HEK293T (cell line): Measurements from ENCODE around the gene GCNT1.
"Not testable (repeated sequence)": the region's sequence is repeated elsewhere in the genome, so short reads cannot be mapped to it uniquely, and the experiment has no call there.

Experiments used
- CTCF ChIA-PET: fragments of 350-600 bp; formaldehyde crosslinking; extraction: SDS; loops from one replicate; lab custom pipeline; 2021; ENCODE audit warnings: antibody characterized with exemption, inconsistent platforms; lab: Yijun Ruan, JAX
- POLR2A ChIA-PET: fragments of 350-600 bp; formaldehyde crosslinking; extraction: SDS; loops from one replicate; lab custom pipeline; 2020; ENCODE audit warnings: antibody characterized with exemption, inconsistent platforms; lab: Yijun Ruan, JAX
- DNase-seq: peaks from one replicate; pipeline ENCODE4 v3.0.0; 2012; ENCODE audit warnings: mixed read lengths; ENCODE audit errors: extremely low spot score
- ARNT ChIP-seq: fragments of 450-650 bp; IDR thresholded peaks from 2 replicates; pipeline ENCODE4 v1.6.1; 2017; ENCODE audit warnings: mild to moderate bottlenecking
- BHLHE40 ChIP-seq: fragments of 450-650 bp; IDR thresholded peaks from 2 replicates; pipeline ENCODE4 v1.6.1; 2016; ENCODE audit warnings: mild to moderate bottlenecking, moderate library complexity, borderline replicate concordance
- CTBP1 ChIP-seq: fragments of 450-650 bp; IDR thresholded peaks from 2 replicates; pipeline ENCODE4 v1.6.1; 2016; ENCODE audit warnings: borderline replicate concordance
- ELF4 ChIP-seq: fragments of 450-650 bp; IDR thresholded peaks from 2 replicates; pipeline ENCODE4 v1.6.1; 2017; ENCODE audit warnings: antibody characterized with exemption
- FOXA1 ChIP-seq: fragments of 450-650 bp; IDR thresholded peaks from 2 replicates; pipeline ENCODE4 v1.6.1; 2016; ENCODE audit warnings: mild to moderate bottlenecking
- FOXK2 ChIP-seq: fragments of 450-650 bp; IDR thresholded peaks from 2 replicates; pipeline ENCODE4 v1.6.1; 2016; ENCODE audit warnings: mild to moderate bottlenecking
- FOXM1 ChIP-seq: fragments of 450-650 bp; IDR thresholded peaks from 2 replicates; pipeline ENCODE4 v1.6.1; 2017; ENCODE audit warnings: mild to moderate bottlenecking, borderline replicate concordance
- HDGF ChIP-seq: fragments of 450-650 bp; IDR thresholded peaks from 2 replicates; pipeline ENCODE4 v1.6.1; 2017; ENCODE audit warnings: antibody characterized with exemption, borderline replicate concordance
- L3MBTL2 ChIP-seq: fragments of 450-650 bp; conservative IDR thresholded peaks from 2 replicates; pipeline ENCODE4 v1.6.1; 2016; ENCODE audit warnings: mild to moderate bottlenecking
- LEF1 ChIP-seq: fragments of 450-650 bp; IDR thresholded peaks from 2 replicates; pipeline ENCODE4 v1.6.1; 2017; ENCODE audit warnings: mild to moderate bottlenecking, borderline replicate concordance
- NFRKB ChIP-seq: fragments of 450-650 bp; IDR thresholded peaks from 2 replicates; pipeline ENCODE4 v1.6.1; 2016; ENCODE audit warnings: mild to moderate bottlenecking, moderate library complexity
- SP1 ChIP-seq: fragments of 450-650 bp; IDR thresholded peaks from 2 replicates; pipeline ENCODE4 v1.6.1; 2017
- SUZ12 ChIP-seq: fragments of 450-650 bp; IDR thresholded peaks from 2 replicates; pipeline ENCODE4 v1.6.1; 2016; ENCODE audit warnings: mild to moderate bottlenecking
- TARDBP ChIP-seq: fragments of 450-650 bp; IDR thresholded peaks from 2 replicates; pipeline ENCODE4 v1.6.1; 2016
- ZNF384 ChIP-seq: fragments of 450-650 bp; IDR thresholded peaks from 2 replicates; pipeline ENCODE4 v1.6.1; 2016
- TF ChIP-seq, protein P1 (sequence below): fragments of 450-650 bp; IDR thresholded peaks from 2 replicates; pipeline ENCODE4 v1.6.1; 2016

The GCNT1 gene

DNA sequence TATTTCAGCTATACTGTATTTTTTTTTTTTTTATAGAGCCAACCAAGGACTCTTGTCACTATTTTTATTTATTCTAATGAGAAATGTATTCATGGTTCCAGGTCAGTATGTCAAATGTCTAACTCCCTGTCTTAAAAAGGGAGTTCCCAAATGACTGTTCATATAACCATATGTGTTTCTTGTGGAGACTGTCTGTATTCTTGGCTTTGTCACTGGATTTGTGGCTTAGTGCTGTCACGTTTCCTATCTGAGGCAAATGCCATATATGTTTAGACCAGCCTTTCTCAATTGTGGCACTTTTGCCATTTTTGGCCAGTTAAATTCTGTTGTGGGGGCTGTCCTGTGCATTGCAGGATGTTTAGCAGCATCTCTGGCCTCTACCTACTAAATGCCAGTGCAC is 3.1 kb downstream of the GCNT1 start:
- DNase-seq = no peak
- POLR2A ChIA-PET = no interaction called here
- TF ChIP-seq SP1 (no peak), NFRKB (no peak), FOXA1 (no peak), ELF4 (no peak), LEF1 (no peak), CTBP1 (no peak), ARNT (no peak), HDGF (no peak), SUZ12 (no peak), ZNF384 (no peak), BHLHE40 (no peak)
- CTCF ChIA-PET = no interaction called here

DNA sequence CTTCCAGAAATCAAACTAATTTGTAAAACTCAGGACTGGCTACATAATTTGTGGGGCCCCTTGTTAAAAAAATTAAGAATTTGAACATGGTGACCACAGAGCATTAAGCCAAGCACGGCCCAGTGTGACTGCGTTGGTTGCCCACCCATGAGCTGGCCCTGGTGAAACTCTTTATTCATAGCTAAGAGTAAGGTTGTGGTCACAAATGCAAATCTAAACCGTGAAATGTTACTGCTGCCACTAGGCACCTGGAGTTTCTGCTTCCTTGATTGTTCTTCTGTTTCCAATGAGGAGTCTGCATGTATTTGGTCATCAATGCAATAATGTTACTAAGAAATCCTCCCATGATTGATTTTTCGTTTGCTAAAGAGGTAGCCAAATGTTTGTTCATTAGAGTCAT is 4.2 kb downstream of the GCNT1 start:
- TF ChIP-seq NFRKB = no peak
- TF ChIP-seq ARNT = no peak
- TF ChIP-seq CTBP1 = no peak
- no peak for TF ChIP-seq LEF1
- TF ChIP-seq FOXM1 = no peak
- no peak for TF ChIP-seq L3MBTL2
- TF ChIP-seq BHLHE40 = no peak
- TF ChIP-seq FOXK2 = no peak
- TF ChIP-seq FOXA1 = no peak
- no peak for TF ChIP-seq ELF4
- no peak for TF ChIP-seq ZNF384
- TF ChIP-seq TARDBP = no peak
- TF ChIP-seq, protein P1, sequence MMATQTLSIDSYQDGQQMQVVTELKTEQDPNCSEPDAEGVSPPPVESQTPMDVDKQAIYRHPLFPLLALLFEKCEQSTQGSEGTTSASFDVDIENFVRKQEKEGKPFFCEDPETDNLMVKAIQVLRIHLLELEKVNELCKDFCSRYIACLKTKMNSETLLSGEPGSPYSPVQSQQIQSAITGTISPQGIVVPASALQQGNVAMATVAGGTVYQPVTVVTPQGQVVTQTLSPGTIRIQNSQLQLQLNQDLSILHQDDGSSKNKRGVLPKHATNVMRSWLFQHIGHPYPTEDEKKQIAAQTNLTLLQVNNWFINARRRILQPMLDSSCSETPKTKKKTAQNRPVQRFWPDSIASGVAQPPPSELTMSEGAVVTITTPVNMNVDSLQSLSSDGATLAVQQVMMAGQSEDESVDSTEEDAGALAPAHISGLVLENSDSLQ = no peak
- TF ChIP-seq HDGF = no peak
- TF ChIP-seq SUZ12 = no peak
- ChIA-PET CTCF (interaction anchor here (1.0 kb wide), 1 partner anchor 11 kb away, joined by 3 read pairs; no protein-coding TSS in a partner anchor), POLR2A (no interaction called here)
- DNase-seq = no peak

DNA sequence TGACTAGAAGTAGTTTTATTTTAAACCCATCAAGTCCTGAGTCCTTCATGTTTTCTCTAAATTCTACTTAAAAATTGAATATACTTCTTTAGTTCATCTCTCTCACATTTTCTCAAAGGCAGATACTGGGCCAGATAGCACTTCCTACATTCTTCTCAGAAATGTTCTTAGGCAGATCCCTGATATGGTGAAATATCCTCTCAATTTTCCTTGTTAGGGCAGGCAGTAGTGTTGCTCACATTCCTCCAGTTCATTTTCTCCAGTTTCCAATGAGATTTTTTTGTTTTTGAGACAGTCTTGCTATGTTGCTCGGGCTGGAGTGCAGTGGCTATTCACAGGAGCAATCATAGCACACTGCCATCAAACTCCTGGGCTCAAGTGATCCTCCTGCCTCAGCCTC is 5.7 kb downstream of the GCNT1 start:
- POLR2A ChIA-PET = no interaction called here
- no peak for DNase-seq
- no peak for TF ChIP-seq SP1
- no peak for TF ChIP-seq LEF1
- TF ChIP-seq, protein P1 = no peak
- TF ChIP-seq ELF4 = no peak
- no peak for TF ChIP-seq CTBP1
- TF ChIP-seq TARDBP = no peak
- TF ChIP-seq HDGF = no peak
- no peak for TF ChIP-seq NFRKB
- no peak for TF ChIP-seq FOXK2
- no peak for TF ChIP-seq FOXM1
- TF ChIP-seq ZNF384 = no peak
- no peak for TF ChIP-seq ARNT
- no peak for TF ChIP-seq L3MBTL2
- TF ChIP-seq FOXA1 = no peak
- TF ChIP-seq SUZ12 = no peak
- TF ChIP-seq BHLHE40 = no peak
- CTCF ChIA-PET = no interaction called here

DNA sequence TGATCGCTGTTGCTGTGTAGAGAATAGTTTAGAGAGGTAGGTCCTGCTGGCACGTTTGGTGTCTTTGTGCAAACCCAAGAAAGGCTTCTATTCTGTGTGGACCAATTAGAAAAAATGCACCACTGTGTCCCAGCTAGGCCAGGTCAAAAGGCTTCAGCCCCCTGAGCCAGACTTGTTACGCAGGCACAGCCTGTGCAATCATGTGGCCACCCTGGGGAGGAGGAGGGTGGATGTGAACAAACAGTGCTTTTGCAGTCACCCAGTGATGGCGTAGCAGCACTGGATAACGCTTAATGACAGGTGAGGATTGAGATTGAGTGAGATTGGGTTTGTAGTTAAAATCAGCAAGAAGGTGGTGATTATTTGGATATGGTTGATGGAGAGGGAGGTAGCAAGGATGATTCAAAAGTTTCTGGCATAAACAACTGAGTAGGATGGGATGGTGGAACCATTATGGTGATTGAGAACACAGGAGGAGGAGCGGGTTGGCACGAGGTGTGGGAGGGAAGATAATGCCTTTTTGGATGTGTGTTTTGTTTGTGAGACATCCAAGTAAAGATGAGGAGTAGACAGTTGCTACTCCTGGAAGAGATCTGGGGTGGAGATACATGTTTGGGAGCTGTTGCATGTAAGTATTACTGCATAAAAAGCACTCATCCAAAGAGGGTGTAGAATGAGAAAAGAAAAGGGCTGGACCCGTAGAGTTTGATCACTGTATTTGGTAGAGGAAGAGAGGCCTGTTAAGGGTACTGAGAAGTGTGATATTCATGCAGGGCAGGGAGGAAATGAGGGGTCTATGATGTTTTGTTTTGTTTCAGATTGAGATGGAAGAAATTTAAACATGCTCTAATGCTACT is 6.7 kb downstream of the GCNT1 start:
- CTCF ChIA-PET = no interaction called here
- TF ChIP-seq FOXM1 (no peak), SP1 (no peak), NFRKB (no peak), FOXK2 (no peak), ARNT (no peak)
- POLR2A ChIA-PET = no interaction called here
- no peak for DNase-seq

DNA sequence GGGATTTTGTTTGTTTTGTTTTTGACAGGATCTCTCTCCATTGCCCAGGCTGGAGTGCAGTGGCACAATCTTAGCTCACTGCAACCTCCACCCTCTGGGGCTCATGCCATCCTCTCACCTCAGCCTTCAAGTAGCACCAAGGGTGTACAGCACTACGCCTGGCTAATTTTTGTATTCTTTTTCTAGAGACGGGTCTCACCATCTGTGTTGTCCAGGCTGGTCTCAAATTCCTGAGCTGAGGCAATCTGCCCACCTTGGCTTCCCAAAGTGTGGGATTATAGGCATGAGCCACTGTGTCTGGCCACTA is 7.3 kb downstream of the GCNT1 start:
- ChIA-PET CTCF (no interaction called here), POLR2A (no interaction called here)
- no peak for TF ChIP-seq NFRKB
- DNase-seq = no peak

DNA sequence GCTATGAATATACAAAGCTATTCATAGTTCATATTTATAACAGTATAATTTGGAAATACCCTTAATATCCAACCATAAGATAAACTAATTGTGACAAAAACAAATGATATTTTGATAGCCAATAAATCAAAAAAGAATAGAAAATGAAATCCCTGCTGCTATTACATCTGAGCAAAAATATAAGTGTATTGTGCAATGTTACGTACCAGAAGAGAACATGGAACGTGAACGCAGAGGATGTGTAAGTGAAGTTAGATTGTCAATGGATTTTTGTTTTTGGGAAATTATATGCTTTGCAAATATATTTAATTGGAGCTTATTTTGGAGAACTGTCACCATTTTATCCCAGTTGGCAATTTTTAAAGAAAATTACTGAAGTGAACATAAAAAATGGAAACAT is 15.4 kb downstream of the GCNT1 start:
- CTCF ChIA-PET = interaction anchor here (1.0 kb wide), 1 partner anchor 11 kb away, joined by 3 read pairs; no protein-coding TSS in a partner anchor
- POLR2A ChIA-PET = no interaction called here
- TF ChIP-seq SP1 (no peak), BHLHE40 (no peak), L3MBTL2 (no peak), TARDBP (no peak)
- TF ChIP-seq, protein P1 = no peak
- no peak for DNase-seq

DNA sequence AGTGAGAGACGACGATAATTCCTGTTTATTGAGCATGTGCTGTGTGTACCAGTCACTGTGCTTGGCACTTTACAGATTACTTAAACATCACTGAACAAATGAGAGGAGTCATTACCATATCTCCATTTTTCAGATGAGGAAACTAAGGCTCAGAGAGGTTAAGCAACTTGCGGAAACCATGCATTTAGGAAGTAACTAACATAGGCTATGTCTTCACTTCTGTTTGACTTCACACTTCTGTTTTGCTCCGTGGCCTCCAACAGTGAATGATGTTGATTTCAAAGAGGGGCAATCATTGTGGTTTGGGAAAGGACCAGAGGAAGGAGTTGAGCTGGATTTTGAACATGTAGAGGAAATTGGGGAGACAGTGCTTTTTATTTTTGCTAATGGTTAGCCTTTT is 16.7 kb downstream of the GCNT1 start:
- POLR2A ChIA-PET = no interaction called here
- CTCF ChIA-PET = no interaction called here
- TF ChIP-seq CTBP1 (no peak), ARNT (no peak), L3MBTL2 (no peak), NFRKB (no peak), FOXK2 (no peak), ZNF384 (no peak), BHLHE40 (no peak), ELF4 (no peak), FOXA1 (no peak), FOXM1 (no peak), SUZ12 (no peak), TARDBP (no peak), LEF1 (no peak)
- no peak for DNase-seq

DNA sequence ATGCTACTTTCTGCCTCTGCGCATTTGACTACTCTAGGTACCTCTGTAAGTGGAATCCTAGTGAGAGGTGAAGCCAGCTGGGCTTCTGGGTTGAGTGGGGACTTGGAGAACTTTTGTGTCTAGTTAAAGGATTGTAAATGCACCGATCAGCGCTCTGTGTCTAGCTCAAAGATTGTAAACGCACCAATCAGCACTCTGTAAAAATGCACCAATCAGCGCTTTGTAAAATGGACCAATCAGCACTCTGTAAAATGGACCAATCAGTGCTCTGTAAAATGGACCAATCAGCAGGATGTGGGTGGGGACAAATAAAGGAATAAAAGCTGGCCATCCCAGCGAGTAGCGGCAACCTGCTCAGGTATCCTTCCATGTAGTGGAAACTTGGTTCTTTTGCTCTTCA is 18.8 kb downstream of the GCNT1 start:
- POLR2A ChIA-PET, DNase-seq, CTCF ChIA-PET: not testable (repeated sequence)
